Endometrium (tissue), 2 donors: ENCODE results near the gene PCNT.
"Not testable (repeated sequence)": the region's sequence is repeated elsewhere in the genome, so short reads cannot be mapped to it uniquely, and the experiment has no call there.

ENCODE experiments used
- FAIRE-seq: peaks from 2 replicates; lab custom pipeline; 2012; peaks lifted over from hg19 to GRCh38; lab: Jason Lieb, UNC
- donor health status: control.
- donor health status: control.

The PCNT gene

GRCh38 chr21:46361935-46362334 lies 38.0 kb downstream of the PCNT start:
- no peak for FAIRE-seq

- FAIRE-seq: no peak
These were observed 39.0 kb downstream of the PCNT start for GRCh38 chr21:46362946-46363345.

GRCh38 chr21:46363698-46364097 lies 39.7 kb downstream of the PCNT start:
- no peak for FAIRE-seq

GRCh38 chr21:46366091-46366490 lies 42.1 kb downstream of the PCNT start:
- FAIRE-seq: no peak

- no peak for FAIRE-seq
These were observed 42.6 kb downstream of the PCNT start for GRCh38 chr21:46366561-46366960.

GRCh38 chr21:46366966-46367365 lies 43.0 kb downstream of the PCNT start:
- FAIRE-seq: no peak

- no peak for FAIRE-seq
These were observed 44.8 kb downstream of the PCNT start for GRCh38 chr21:46368533-46369285.

- FAIRE-seq: no peak
These were observed 45.7 kb downstream of the PCNT start for GRCh38 chr21:46369520-46370235.

- FAIRE-seq: no peak
These were observed 47.5 kb downstream of the PCNT start for GRCh38 chr21:46371204-46372013.

- no peak for FAIRE-seq
These were observed 48.1 kb downstream of the PCNT start for GRCh38 chr21:46372014-46372485.

- not testable (repeated sequence) for FAIRE-seq
These were observed 49.0 kb downstream of the PCNT start for GRCh38 chr21:46372947-46373346.

- FAIRE-seq: no peak
These were observed 50.9 kb downstream of the PCNT start for GRCh38 chr21:46374761-46375389.

- no peak for FAIRE-seq
These were observed 51.7 kb downstream of the PCNT start for GRCh38 chr21:46375560-46376230.

- no peak for FAIRE-seq
These were observed 52.3 kb downstream of the PCNT start for GRCh38 chr21:46376231-46376628.

- no peak for FAIRE-seq
These were observed 53.0 kb downstream of the PCNT start for GRCh38 chr21:46376856-46377453.

GRCh38 chr21:46377789-46378188 lies 53.8 kb downstream of the PCNT start:
- FAIRE-seq: no peak

- FAIRE-seq: no peak
These were observed 55.1 kb downstream of the PCNT start for GRCh38 chr21:46379105-46379504.

GRCh38 chr21:46379691-46380090 lies 55.7 kb downstream of the PCNT start:
- FAIRE-seq: no peak

- FAIRE-seq: no peak
These were observed 57.6 kb downstream of the PCNT start for GRCh38 chr21:46381541-46381940.

- FAIRE-seq: no peak
These were observed 60.6 kb downstream of the PCNT start for GRCh38 chr21:46384556-46384955.
